Endometrial microvascular endothelial cells (primary cell): Measurements from ENCODE around the gene TAF1C. TPM values are rescaled to one million over a fixed set of nuclear protein-coding genes. Genes with fewer than 3 reads are reported as not detected.
"Not testable (repeated sequence)": the region's sequence is repeated elsewhere in the genome, so short reads cannot be mapped to it uniquely, and the experiment has no call there.

Source experiments
- in situ Hi-C: cut with HindIII; loops from 2 replicates; pipeline ENCODE4 v1.10.0; 2017; ENCODE audit warnings: low sequenced_read_pairs, low pct_unique_long_range_greater_than_20kb; ENCODE audit errors: inconsistent ontology term
- total RNA-seq: library from RNA; depleted of rRNA; stranded (reverse); fragments of >200 nt; gene quantifications from one replicate; pipeline ENCODE4 v1.2.3, GENCODE V29; 2015; ENCODE audit errors: inconsistent ontology term

TAF1C gene
- 51.9 TPM for total RNA-seq

DNA sequence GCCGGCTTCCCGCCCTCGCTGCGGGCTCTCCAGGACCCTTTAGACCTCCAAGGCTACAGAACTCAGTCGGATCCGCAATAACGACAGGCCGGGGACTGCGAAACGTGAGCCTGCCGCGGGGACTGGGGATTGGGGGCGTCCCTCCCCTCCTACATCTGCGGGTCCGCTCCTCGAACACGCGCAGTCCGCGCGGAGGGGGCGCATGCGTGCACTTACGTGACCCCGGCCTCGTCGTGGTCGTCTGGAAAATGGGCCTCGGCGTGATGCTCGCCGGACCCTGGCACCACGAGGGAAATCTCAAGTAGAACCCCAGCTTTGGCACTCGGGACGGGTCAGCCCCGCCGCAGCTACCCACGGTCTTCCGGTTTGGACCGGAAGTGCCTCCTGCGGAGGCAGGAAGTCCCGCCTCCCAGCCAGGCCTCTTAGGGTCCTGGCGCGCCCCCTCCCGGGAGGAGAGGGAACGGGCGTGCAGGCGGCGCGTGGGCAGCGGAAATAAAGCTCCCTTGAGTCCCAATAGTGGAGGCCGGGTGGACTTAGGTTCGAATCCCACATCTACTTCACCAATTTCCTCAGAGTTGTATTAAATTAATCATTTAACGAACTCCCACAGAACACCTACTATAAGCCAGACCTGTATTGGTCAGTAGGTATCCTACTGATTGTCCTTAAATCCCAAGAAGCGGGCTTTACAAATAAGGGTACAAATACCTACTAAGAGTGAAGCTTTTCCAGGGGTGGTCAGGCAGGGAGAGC, at the start of gene TAF1C:
TAF1C (minus strand) TSS at position 373 of the 753 bp plus-strand sequence. CDS start 2,069 bp downstream, outside the sequence.
- in situ Hi-C loops: no loop called here

GRCh38 chr16:84234321-84235241, 47.7 kb upstream of the TAF1C start:
- in situ Hi-C loops: no loop called here

- in situ Hi-C loops: no loop called here
These were observed 46.9 kb upstream of the TAF1C start for GRCh38 chr16:84233748-84234147.

GRCh38 chr16:84232969-84233368, 46.1 kb upstream of the TAF1C start:
- in situ Hi-C loops: no loop called here

DNA sequence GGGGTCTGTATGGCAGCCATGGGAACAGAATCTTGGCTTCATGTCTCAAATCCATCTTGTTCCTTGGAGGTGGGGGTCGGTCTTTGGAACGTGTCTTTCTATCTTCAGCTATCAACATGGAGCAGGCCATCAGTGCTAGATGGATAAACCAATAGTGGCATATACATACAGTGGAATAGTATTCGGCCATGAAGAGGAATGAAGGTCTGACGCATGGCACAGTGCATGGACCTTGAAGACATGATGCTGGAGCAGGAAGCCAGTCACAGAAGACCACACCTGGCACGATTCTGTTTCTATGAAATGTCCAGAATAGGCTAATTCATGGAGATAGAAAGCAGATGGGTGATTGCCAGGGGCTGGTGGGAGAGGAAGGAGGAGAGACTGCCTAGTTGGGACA, 45.2 kb upstream of the TAF1C start:
- in situ Hi-C loops: no loop called here

DNA sequence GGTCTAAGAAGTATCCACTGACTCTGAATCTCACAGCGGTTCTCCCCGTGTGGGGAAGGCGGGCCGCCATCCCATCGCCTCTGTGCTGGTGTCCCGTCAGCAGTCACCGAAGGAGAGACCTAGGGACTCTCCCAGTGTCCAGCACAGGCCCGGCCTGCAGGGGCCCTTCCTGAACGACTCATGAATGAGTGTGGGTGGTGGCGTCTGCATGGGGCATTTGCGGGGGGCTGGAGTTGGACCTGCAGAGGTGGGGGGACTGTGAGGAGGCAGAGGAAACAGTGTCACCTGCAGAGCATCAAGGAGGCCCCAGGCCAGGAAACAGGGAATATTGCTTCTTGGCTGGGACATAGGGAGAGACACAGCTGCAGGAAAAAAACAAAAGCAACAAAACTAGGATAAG, 42.6 kb upstream of the TAF1C start:
- in situ Hi-C loops: no loop called here

DNA sequence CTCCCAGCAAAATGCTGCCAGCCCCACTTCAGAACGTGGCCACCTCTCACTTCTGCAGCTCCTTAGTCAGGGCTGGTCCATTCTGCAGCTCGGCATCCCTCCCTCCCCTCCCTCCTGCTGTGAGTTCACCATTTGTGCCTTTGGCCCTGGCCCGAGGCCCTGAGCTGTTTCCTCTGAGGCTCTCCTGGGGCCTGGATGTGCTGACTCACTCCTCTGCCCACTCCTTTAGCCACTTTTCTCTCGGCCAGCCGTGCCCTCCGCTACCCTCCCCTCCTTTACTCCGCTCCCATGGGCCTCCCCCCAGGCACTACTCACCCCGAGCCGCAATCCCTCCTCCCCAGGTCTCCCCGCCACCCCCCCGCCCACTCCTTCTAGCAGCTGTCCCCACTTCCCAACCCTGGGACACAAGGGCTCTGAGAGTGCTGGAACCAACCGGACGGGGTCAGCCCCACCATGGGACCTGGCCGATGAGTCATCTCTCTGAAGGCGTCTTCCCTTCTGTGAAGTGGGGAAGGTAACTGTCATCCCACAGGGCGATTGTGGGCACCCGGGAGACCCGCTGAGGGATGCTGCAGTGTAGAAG, 41.5 kb upstream of the TAF1C start:
- in situ Hi-C loops: no loop called here

GRCh38 chr16:84227548-84227947, 40.7 kb upstream of the TAF1C start:
- in situ Hi-C loops: no loop called here

GRCh38 chr16:84226026-84226425, 39.2 kb upstream of the TAF1C start:
- in situ Hi-C loops: no loop called here

- in situ Hi-C loops: no loop called here
These were observed 38.7 kb upstream of the TAF1C start for GRCh38 chr16:84225571-84225970.

DNA sequence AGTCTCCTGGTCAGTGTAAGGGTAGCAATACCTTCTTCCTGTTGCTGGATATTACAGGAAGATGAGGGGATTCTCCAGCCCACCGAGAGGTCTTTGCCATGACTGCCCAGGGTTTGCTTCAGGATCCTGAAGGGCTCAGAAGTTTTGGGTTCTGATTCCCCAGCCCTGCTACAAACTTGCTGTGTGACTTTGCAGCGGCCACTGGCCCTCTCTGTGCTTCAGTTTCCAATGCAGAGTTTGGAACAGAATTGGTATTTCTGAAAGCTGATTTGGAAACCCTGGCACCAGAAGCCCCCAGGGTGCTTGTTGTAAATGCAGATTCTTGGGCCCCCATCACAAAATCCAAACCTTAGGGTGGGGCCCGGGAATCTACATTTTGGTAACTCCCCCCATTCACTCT, 38.3 kb upstream of the TAF1C start:
- in situ Hi-C loops: no loop called here

GRCh38 chr16:84224554-84224953, 37.7 kb upstream of the TAF1C start:
- in situ Hi-C loops: no loop called here

- in situ Hi-C loops: no loop called here
These were observed 36.6 kb upstream of the TAF1C start for GRCh38 chr16:84223456-84223855.

DNA sequence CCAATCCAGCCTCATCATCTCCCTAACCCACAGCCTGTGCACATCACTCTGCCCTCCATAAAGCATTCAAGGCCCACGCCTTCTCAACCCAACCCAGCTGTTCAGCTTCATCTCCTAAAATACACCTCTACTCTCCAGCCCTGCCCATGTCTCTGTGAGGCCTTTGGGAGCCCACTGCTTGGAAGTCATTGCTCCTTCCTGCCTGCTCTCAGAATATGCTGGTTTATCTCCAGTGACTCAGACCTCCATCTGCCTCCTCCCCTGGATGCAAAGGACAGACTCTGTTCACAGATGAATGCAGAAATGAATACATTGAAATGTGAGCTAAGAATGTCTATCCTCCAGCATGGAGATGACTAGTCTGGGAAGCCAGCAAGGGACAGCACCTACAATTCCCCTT, 34.0 kb upstream of the TAF1C start:
- in situ Hi-C loops: no loop called here

DNA sequence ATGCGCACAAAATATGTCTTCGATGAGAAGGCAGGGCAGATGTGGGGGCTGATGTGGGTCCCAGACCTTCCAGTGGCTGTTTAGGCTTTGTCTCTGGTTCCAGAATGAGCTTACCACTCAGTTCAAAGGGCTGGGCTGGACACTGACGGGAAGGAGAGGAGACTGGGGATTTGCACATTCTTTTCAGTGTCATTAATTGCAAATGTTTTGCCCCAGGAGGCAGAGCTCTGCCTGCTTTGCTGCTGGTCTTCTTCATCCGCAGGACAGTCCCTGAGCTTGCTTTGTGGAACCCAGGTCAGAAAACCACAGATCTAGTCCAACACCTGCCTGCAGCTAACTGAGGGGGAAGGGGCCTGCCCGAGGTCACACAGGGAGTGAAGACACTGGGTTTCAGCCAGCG, 32.1 kb upstream of the TAF1C start:
- in situ Hi-C loops: no loop called here

- in situ Hi-C loops: no loop called here
These were observed 31.4 kb upstream of the TAF1C start for GRCh38 chr16:84218176-84218823.

DNA sequence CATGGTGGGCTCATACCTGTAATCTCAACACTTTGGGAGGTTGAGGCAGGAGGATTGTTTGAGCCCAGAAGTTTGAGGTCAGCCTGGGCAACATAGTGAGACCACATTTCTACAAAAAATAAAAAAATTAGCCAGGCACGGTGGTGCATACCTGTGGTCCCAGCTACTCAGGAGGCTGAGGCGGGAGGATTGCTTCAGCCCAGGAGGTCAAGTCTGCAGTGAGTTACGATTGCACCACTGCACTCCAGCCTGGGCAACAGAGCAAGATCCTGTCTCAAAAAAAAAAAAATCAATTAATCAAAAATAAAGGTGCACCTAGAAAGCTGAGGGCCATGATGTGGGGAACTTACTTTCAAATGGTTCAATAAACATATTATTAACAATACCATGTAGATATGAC, 29.3 kb upstream of the TAF1C start:
- in situ Hi-C loops: not testable (repeated sequence)

DNA sequence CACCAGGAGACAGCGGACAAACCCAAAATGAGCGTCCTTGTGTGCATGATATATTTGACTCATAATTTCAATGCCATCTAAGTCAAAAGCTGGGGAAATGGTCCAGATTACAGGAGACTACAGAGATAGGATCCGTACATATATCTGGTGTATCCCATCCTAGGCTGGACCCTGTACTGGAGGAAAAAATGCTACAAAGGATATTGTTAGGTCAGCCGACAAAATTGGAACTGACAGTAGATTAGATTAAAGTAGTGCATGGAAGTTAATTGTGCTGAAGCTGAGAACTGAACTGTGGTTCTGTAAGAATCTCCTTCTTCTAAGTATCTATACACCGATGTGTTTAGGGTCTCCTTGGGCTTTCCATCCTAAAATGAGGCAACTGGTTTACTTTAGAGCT, 28.7 kb upstream of the TAF1C start:
- in situ Hi-C loops: no loop called here

DNA sequence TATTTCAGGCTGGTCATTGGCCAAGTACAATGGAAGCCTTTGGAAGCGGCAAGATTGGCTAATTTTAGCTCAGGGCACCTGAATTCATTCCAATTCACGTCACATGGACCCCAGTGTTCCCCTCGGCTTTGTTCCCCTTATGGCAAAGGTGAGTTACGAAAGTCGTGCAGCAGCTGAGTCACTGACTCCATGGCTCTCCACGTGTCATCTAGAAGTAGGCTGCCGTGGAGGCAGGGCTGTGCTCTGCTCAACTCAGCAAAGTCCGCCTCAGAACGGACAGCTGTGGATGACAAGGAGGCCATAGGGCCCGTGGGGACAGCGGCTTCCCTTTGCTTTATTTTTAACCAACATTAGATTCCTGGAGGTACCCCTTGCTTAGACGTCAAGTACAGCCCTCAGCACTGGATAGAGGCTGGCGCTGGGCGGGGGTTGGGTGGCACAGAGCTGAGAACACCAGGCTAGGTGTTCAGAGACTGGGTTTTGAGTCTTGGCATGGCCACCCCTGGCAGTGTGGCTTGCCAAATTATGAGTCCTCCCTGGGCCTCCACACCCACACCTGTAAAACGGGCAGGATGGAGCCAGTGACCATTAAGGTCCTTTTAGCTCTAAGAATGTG, 27.7 kb upstream of the TAF1C start:
- in situ Hi-C loops: no loop called here
